ENCODE data around the gene MGAT5B.
"Not testable (repeated sequence)": the region's sequence is repeated elsewhere in the genome, so short reads cannot be mapped to it uniquely, and the experiment has no call there.

MGAT5B gene

DNA sequence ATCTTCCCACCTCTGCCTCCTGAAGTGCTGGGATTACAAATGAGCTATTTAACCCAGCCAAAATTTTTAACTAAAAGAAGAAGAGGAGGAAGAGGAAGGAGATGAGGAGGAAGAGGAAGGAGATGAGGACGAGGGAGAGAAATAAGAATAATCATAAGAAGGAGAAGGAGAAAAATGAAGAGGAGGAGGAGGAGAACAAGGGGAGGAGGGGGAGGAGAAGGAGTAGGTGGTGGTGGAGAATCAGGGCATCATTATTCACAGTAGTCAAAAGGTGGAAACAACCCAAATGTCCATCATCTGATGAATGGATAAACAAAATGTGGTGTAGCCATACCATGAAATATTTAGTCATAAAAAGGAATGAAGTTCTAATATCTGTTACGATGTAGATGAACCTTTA, 21.2 kb upstream of the MGAT5B start:
- DNase-seq (ENCODE audit: low spot score): no peak

DNA sequence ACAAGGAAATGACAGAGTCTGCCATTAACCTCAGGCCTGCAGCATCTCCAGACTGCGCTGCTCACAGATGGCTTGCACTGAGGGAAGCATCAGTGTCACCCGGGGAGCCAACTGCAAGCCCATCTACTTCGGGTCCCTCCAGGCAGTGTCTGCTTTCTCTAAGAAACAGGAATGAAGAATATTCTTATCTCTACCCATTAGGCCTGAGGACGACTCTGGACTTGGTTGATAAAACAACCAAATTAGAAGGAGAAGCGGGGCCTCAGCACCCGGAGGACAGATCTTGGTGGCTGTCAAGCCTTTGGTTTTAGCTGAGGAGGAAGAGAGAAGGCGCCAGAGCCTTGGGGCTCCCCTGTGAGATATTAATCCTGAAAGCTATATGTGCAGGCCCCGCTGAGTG, 19.5 kb upstream of the MGAT5B start:
- DNase-seq (ENCODE audit: low spot score): no peak

DNA sequence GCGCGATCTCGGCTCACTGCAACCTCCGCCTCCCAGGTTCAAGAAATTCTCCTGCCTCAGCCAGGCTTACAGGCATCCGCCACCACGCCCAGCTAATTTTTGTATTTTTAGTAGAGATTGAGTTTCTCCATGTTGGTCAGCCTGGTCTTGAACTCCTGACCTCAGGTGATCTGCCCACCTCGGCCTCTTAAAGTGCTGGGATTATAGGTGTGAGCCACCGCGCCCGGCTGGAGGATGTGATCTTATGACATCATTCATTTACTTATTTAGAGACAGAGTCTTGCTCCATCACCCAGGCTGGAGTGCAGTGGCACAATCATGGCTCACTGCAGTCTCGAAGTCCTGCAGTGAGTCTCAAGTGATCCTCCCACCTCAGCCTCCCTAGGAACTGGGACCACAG, 19.0 kb upstream of the MGAT5B start:
- not testable (repeated sequence) for DNase-seq (ENCODE audit: low spot score)

DNA sequence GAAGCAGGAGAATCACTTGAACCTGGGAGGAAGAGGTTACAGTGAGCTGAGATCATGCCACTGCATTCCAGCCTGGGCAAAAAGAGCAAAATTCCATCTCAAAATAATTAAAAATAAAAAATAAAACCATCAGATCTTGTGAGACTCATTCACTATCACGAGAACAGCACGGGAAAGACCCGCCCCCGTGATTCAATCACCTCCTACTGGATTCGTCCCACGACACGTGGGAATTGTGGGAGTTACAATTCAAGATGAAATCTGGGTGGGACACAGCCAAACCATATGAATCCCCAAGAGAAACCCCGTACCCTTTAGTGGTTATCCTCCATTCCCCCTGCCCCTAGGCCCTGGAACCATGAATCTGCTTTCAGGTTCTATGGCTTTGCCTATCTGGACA, 15.4 kb upstream of the MGAT5B start:
- DNase-seq (ENCODE audit: low spot score): no peak

DNA sequence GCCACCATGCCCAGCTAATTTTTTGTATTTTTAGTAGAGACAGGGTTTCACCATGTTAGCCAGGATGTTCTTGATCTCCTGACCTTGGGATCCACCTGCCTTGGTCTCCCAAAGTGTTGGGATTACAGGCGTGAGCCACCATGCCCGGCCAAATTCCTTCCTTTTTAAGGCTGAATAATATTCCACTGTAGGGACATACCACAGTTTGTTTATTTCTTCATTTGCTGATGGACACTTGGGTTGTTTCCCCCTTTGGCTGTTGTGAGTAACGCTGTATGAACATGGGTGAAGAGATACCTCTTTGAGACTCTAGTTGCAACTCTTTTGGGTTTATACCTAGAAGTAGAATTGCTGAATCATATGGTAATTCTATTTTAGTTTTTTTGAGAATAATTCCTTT, 13.1 kb upstream of the MGAT5B start:
- no peak for DNase-seq (ENCODE audit: low spot score)

DNA sequence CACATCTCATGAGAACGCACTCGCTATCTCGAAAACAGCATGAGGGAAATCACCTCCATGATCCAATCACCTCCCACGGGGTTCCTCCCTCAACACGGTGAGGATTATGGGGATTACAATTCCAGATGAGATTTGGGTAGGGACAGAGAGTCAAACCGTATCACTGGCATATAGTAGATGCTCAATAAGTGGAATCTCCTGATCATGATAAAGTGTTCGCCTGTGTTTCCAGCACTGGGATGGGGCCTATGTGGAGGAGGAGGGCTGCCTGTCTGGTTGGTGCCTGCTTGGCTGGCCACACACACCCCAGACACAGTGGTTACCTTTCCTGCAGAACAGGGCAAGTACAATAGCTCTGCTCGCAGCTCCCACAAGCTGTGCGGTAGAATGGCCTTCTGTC, 6.1 kb upstream of the MGAT5B start:
- DNase-seq (ENCODE audit: low spot score): no peak

DNA sequence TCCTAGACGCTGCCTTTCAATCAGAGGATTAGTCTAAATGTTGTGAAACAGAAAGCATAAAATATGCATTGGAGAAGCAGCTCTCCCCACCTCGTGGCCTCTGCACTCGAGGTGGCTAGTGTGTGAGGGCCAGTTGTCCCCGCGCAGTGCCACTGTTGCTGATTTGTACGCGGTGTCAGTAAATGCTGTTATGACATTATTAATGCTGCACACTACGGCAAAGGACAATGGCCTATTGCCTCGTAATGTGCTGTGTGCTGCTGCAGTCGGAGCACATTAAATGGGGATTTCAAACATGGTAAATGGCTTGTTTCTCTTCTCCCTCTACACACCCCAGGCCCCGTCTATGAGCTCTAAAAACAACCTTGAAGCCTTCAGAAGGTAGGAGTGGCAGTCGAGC, 5.7 kb upstream of the MGAT5B start:
- DNase-seq (ENCODE audit: low spot score): no peak

DNA sequence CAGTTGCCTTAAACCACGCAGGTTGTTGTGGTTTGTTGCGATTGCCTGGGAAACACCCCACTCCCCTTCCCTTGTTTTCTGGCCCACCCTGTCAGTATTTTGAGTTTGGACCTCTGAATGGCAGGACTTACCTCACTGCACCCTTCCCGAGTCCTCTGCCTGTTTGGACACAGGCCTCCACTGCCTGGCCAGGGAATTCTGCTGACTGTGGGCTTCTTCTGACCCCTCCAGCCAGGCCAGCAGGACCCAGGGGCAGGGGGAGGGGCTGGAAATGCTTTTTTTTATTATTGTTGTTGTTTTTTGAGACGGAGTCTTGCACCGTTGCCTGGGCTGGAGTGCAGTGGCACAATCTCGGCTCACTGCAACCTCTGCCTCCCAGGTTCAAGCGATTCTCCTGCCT, 4.2 kb upstream of the MGAT5B start:
- no peak for DNase-seq (ENCODE audit: low spot score)

DNA sequence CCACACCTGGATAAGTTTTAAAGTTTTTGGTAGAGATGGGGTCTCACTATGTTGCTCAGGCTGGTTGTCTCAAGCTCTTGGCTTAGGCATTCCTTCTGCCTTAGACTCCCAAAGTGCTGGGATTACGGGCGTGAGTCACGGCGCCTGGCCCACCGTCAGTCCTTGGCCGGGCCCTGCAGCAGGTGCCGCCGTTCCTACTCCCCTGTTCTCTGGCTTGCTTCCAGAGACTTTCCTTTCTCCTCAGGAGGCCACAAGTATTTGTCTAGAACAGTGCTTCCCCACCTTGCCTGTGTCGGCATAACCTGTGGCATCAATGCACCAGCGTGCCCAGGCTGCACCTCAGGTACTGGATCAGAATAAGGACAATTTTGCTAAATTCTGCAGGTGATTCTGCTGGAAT, 3.0 kb upstream of the MGAT5B start:
- DNase-seq (ENCODE audit: low spot score): no peak

DNA sequence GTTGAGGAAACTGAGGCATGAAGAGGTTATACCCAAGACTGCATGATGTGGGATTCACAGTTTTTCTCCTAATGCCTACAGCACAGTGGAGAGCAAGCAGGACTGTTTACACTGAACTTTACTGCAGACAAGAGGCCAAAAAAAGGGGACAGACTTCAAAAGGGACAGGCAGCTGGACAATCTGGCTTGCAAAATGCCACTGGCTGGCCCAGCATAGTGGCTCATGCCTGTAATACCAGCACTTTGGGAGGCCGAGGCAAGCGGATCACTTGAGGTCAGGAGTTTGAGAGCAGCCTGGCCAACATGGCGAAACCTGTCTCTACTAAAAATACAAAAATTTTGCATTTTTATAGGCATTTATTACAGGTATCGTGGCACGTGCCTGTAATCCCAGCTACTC, 2.0 kb upstream of the MGAT5B start:
- DNase-seq (ENCODE audit: low spot score): no peak

DNA sequence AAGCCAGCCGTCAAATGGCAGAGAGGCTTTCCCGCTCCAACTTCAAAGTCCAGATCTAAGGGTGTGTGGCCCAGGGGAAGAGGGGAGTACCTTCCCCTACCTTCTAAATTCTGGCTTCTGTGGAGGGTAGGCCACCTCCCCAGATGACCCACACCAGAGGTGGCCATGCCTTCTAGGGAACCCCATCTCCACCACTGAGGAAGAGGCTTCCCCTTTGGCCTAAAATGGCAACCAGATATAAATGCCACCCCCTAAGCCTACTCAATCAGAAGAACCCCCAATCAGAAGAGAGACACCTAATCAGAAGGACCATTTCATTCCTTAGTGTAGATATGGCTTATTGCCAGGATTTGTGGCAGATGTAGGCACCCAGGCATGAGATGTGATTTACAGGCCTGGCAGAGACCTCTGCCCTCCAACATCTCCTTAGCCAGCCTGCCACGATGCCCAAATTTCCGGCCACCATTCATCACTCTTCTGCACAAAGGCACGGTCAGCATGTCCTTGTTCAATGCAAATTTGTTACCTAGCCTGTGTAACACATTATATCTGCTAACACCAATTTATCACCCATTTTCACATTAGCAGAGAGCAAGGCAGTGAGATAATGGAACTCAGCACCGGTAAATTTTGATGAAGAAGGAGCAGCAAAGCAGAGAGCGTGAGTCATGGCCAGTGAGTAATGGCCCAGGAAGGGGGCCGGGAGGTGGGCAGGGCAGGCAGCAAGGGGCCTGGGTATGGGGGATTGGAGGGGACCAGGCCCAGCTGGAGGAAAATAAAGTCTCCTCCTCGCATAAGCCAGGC, 1.2 kb upstream of the MGAT5B start:
- no peak for DNase-seq (ENCODE audit: low spot score)

DNA sequence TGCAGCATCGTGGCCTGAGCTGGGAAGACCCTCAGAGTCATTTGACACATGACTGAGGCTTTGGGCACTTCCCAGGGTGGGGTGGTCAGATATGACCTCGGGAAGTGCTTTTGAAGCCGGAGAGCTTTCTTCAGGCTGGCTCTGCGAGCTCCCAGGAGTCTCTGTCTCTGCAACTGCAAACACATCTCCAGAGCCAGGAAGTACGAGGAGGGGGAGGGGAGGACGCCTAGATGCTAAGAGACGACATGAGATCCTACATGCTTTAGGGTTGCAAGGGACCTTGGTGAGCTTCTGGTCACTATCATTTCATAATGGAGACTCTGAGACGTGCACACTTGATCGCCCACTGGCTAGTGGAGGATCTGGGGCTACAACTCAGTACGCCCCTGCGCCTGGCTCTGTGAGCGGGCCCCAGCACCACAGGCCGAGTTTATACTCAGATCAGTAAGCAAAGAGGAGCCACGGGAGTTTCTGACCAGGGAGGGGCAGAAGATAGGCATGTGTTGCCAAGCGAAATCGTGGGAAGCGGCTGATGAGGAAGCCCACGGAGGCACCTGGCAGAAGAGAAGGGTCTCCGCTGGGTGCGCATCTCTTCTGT, 527 bp upstream of the MGAT5B start:
- DNase-seq (ENCODE audit: low spot score): no peak

DNA sequence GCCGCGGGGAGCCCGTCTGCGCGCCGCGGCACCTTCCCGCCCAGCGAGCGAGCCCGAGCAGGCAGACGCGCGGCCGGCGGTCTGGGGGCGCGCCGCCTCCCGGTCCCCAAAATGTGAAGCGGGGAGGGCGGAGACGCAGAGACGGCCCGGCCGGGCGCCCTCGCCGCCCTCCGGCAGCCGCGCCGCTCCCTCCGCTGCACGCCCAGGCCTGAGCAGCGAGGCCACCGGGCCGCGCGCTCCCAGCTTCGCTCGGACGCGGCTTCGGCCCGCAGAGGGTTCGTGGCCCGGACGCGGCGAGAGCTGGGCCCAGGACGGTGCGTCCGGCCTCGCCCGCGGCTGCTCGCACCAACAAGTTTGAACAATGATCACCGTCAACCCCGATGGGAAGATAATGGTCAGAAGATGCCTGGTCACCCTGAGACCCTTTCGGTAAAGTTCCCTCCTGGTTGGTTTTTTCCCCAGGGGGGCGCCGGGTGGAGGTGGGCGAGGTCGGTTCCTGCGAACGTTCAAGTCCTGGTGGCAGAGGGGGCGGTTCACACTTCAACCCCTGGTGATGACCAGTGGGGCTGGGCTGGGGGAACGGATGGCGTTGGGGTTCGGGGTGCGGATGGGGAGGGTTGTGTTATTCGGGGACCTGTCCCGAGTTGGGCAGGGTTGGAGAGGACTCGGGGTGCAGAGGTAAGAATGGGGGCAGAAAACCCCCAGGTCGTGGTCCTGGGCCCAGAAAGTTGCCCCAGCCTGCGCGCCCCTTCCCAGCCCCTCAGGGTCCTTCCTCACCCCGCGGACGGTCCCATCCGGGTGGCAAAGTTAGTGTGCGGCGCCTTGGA, 678 bp downstream of the MGAT5B start:
- no peak for DNase-seq (ENCODE audit: low spot score)

DNA sequence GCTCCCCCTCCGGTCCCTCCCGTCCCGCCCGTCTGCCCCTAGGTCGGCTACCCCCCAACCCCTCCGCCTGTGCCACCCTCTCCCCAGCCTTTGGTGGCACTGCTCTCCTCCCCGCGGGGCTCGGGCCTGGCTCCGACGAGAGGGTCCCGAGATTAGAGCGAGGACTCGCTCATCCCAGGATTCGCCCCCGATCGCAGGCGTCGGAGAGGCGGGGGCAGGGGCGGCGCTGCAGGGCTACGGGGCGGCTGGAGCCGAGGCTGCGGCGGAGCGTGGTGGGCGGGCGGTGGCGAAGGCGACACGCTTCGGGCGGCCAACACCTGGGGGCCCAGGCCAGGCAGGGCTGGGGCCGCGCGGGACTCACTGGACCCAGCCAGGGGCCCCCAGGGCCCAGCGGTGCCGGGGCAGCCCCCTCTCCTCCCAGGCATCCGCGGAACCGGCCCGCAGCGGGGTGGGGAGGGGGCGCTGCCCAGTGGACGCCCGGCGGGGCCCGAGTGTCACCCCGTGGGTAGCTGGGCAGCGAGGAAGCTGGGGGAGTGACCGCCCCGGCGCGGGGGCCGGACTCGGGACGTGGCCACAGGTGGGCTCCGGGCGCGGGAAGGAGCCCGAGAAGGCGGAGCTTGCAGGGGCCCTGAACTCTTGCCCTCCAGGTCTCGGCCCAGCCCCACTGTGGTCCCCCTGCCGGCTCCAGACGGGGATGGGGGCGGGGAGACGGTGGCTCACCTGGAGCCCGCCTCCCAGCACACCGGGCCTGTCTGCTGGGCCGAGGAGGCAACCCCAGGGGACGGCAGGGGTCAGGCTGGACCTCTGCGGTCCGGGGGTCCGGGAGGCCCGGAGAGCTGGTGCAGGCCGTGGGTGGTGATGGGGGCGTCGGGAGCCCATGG, 1.5 kb downstream of the MGAT5B start:
- DNase-seq (ENCODE audit: low spot score): no peak

DNA sequence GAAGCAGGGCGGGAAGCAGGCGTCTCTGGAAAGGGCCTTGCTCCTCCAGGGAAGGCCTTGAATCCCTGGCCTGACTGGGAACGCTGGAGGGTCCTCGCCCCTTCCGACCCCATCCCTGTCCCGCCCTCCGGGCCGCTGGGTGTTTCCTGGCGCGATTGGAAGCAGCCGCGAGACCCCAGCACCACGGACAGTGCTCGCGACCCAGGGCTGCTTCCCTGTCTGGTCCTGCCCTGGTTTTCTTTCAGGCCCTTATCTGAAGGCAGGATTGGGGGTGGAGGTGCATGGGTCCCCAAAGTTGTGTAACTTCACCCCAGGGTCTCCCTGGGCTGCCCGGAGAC, 2.1 kb downstream of the MGAT5B start:
- no peak for DNase-seq (ENCODE audit: low spot score)

DNA sequence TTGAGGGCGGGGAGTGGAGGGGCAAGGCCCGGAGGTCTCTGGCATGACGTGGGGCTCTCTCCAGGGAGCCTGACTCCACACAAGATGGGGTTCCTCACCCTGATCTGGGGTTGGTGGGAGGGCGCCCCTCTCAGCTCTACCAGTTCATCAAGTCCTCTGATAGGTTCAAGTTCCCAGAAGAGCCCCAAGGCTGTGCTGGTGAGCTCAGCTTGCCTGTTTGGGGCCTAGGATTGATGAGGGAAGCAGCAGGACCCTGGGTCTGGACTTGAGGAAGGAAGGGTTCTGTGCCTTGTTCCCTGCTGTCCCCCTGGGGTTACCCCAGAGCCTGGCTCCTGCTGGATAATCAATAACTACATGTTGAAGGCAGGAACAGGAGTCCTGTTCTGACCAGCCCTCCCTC, 3.5 kb downstream of the MGAT5B start:
- no peak for DNase-seq (ENCODE audit: low spot score)

DNA sequence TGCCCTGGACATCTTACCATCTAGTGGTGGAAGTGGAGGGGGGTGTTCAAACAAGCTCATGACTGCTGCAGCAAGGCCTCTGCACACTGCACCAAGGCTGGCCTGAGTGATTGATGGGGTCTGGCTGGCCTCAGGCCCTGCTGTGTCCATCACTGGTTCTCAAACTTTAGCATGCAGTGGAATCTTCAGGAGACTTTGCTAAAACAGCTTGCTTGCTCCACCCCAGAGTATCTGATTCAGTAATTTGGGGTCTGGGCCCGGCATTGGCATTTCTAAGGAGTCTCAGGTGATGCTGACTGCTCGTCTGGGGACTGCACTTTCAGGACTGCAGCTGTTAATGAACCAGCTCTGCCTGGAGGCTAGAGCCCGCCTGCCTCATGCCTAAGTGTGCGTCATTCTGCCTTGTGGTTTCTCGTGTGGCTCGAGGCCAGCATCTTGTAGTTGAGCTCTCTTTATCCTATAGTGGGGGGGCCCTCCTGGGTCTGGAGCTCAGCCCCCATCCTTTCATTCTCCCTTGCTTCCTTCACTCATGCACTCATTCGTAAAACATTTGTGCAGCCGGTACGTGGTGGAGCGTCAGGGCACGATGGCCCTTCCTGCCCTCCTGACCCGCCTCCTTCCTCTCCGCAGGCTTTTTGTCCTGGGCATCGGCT, 4.1 kb downstream of the MGAT5B start:
- peak; percentile 38 for DNase-seq (ENCODE audit: low spot score)

DNA sequence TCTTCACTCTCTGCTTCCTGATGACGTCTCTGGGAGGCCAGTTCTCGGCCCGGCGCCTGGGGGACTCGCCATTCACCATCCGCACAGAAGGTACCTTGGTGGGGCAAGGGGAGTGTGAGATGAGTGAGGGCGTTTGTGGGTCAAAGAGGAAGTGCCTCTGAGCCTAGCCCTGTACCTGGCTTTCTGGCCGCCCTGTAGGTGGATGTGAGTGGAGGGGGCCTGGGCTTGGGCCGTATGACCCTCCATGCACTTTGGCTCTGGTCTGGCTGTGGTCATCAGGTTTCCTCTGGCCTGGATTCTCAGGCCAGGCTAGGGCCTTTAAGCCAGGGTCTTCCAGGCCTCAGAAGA, 4.6 kb downstream of the MGAT5B start:
- no peak for DNase-seq (ENCODE audit: low spot score)

DNA sequence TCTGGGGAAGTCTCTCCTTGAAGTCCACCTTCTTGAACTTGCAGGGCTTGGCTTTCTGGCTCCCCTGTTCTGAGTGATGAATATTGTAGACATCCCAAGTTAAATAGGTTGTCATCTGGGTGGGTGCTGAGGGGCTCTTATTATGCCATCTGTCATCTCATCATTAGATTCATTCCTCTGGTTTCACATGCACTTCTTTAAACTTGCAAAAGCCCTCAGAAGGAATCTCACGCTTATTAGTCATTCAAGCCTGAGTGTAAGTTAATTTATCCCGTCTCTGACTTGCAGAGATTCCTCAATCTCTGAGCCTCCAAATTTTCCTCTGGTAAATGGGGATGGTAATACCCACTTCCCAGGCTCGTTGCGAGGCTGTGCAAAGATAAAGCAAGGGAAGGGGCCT, 5.7 kb downstream of the MGAT5B start:
- DNase-seq (ENCODE audit: low spot score): no peak

DNA sequence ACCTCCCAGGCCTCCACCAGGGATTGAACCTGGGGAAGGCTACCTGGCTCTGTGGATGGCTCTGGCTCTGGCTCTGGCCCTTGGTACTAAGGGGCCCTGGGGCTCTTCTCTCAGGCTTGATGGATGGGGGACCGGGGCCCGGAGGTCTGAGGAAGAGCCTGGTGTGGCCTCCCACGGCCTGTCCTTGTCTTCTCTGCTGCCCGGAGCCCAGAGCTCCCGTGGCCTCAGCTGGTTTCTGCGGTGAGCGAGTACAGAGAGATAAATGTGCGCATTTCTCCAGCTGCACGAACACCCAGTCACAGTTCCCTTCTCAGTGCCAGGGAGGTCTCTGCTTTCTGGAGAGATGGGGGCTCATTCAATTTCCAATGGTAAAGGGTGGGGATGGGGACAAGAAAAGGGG, 9.2 kb downstream of the MGAT5B start:
- DNase-seq (ENCODE audit: low spot score): no peak

DNA sequence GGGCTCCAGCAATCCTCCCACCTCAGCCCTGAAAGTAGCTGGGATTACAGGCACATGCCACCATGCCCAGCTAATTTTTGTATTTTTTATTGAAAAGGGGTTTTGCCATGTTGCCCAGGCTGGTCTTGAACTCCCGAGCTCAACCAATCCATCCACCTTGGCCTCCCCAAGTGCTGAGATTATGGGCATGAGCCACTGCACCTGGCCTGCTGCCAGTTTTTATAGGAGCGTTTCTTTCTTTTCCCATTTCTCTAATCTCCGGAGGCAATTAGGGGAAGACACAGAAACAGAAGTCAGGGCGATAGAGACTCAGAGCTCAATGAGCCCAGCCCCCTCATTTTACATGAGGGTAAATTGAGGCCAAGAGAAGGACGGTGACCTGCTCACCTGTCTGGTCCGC, 10.4 kb downstream of the MGAT5B start:
- DNase-seq (ENCODE audit: low spot score): no peak

DNA sequence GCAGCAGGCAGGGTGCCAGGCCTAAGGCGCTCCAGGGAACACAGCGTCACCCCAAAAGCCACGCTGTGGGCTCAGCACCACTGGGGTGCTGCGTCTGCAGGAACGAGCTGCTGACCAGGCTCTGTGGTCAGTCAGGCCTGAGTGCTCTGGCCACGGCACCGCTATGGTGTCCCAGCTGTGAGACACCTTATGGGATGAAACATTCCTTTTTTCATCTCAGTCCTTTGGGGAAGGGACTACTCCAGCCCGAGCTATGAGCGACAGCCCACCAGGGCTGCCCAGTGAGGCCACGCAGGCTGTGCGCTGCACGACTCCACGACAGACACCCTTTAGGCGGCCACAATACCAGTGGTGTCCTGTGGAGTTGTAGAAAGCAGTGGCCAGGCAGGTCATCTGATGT, 11.1 kb downstream of the MGAT5B start:
- no peak for DNase-seq (ENCODE audit: low spot score)

Data from NAMALWA (cell line).